Esophagus squamous epithelium (tissue), 5 donors: ENCODE data around the gene ENOX1. TPM values are rescaled to one million over a fixed set of nuclear protein-coding genes. Genes with fewer than 3 reads are reported as not detected.

Experiments used
- DNase-seq: peaks from one replicate; lab custom pipeline; 2025; lab: John Stamatoyannopoulos, UW
- H3K27ac ChIP-seq, 4 donors: fragments of 200-600 bp; sonication (generic); one replicate each; pipeline ENCODE4 v1.5.1; 2016 to 2019; ENCODE audit warnings: mild to moderate bottlenecking in 1 of 4
- H3K27me3 ChIP-seq, 4 donors: fragments of 200-600 bp; sonication (generic); 1 replicate in 3 of 4; 2 replicates in 1 of 4; pipeline versions ENCODE4 v1.5.1 to v1.6.0; 2017 to 2021; ENCODE audit warnings: antibody characterized with exemption in 1 of 4
- H3K36me3 ChIP-seq, 3 donors: fragments of 200-600 bp; sonication (generic); one replicate each; pipeline ENCODE4 v1.5.1; 2016 to 2019
- H3K4me1 ChIP-seq, 3 donors: fragments of 200-600 bp; sonication (generic); one replicate each; pipeline ENCODE4 v1.5.1; 2017 to 2019
- H3K4me3 ChIP-seq, 4 donors: fragments of 200-600 bp; sonication (generic); 1 replicate in 3 of 4; 2 replicates in 1 of 4; pipeline ENCODE4 v1.5.1; 2016 to 2019; ENCODE audit warnings: mild to moderate bottlenecking in 2 of 4, moderate library complexity in 1 of 4
- H3K9me3 ChIP-seq, 3 donors: fragments of 200-600 bp; sonication (generic); one replicate each; pipeline ENCODE4 v1.5.1; 2016 to 2019
- POLR2A ChIP-seq, 4 donors: fragments of 450-650 bp; IDR thresholded peaks; one replicate each; pipeline ENCODE4 v1.6.1; 2017; ENCODE audit warnings: antibody characterized with exemption in 4 of 4, mild to moderate bottlenecking in 4 of 4, moderate library complexity in 3 of 4
- WGBS, 2 donors: methylation state at CpG; one replicate each; pipeline ENCODE4 v1.1.5; 2018; 5-methylcytosine and 5-hydroxymethylcytosine counted together
- intact Hi-C: fragments of 100-400 bp; cut with DNase I; formaldehyde crosslinking; loops from one replicate; pipeline ENCODE4 v1.15.0; 2022
- total RNA-seq, 4 donors: library from RNA; depleted of rRNA; stranded (reverse); fragments of >200 nt; gene quantifications; one replicate each; pipeline ENCODE4 v1.1.0, GENCODE V29; 2016
- TF ChIP-seq, protein P1 (sequence below), 6 experiments: fragments of 450-650 bp in 4 of 6; fragments of 200-600 bp in 2 of 6; sonication (generic) in 2 of 6; IDR thresholded peaks; one replicate each; pipeline ENCODE4 v1.5.1; 2016 to 2019; ENCODE audit warnings: antibody characterized with exemption in 6 of 6, mild to moderate bottlenecking in 4 of 6, moderate library complexity in 4 of 6
- donor health status: DM: yes; HTN: yes; CAD: no.

ENOX1 gene
- total RNA-seq, 4 donors from 2014 or later: 0.48 to 0.76 TPM; not detected in 2

DNA sequence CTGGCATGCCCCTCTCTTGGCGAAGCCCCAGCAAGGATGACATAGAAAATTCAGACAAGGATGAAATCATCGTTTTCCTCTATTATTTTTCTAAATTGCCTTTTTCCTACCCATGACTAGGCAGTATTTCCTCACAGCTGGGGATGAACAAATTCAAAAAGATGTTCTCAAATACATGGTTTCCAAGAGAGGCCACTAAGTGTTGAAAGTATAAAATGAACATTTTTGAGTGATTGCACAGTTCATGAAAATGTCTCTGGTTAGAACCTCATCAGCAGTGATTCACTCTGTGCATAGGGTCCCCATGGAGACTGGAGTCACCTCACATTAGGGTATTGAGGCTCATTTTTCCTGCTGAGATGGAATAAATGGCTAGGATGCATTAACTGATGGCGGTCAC lies 389.7 kb downstream of the ENOX1 start:
- intact Hi-C loops: no loop called here
- H3K27me3 ChIP-seq: no peaks in the 10 kb centered on the region
- TF ChIP-seq, protein P1, sequence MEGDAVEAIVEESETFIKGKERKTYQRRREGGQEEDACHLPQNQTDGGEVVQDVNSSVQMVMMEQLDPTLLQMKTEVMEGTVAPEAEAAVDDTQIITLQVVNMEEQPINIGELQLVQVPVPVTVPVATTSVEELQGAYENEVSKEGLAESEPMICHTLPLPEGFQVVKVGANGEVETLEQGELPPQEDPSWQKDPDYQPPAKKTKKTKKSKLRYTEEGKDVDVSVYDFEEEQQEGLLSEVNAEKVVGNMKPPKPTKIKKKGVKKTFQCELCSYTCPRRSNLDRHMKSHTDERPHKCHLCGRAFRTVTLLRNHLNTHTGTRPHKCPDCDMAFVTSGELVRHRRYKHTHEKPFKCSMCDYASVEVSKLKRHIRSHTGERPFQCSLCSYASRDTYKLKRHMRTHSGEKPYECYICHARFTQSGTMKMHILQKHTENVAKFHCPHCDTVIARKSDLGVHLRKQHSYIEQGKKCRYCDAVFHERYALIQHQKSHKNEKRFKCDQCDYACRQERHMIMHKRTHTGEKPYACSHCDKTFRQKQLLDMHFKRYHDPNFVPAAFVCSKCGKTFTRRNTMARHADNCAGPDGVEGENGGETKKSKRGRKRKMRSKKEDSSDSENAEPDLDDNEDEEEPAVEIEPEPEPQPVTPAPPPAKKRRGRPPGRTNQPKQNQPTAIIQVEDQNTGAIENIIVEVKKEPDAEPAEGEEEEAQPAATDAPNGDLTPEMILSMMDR (IDR thresholded peaks at IDR 0.05): no peak
- TF ChIP-seq POLR2A (IDR thresholded peaks at IDR 0.05): no peak
- no peaks in the 10 kb centered on the region for H3K36me3 ChIP-seq
- no peak overlapping the region for H3K4me3 ChIP-seq
- no peaks in the 10 kb centered on the region for H3K4me1 ChIP-seq
- DNase-seq: no peak
- 77 to 90% methylated on average over 3 of the region's 3 CpGs for WGBS, 2 donors
- H3K27ac ChIP-seq: no peak overlapping the region
- no peaks in the 10 kb centered on the region for H3K9me3 ChIP-seq

DNA sequence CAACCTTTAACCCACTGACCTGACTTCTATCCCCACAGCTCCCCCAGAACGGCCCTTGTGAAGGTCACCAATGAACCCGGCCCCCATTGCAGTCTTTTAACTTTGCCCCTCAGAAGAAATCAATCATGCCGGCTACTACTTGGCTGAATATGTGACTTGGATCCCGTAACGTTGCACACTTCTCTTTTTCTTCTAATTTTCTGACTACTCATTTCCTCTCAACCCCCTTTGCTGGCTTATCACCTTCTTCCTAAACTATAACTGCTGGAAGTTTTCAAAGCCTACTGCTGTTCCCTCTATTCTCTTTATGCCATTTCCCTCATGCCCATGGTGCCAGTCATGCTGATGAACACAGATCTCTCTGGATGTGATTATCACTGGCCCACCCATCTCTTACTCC lies 395.7 kb downstream of the ENOX1 start:
- H3K4me1 ChIP-seq: peaks cover 0 to 28% (median 3%) of the 10 kb centered on the region in 3 donors
- intact Hi-C loops: no loop called here
- H3K4me3 ChIP-seq: no peak overlapping the region
- no peaks in the 10 kb centered on the region for H3K27me3 ChIP-seq
- no peaks in the 10 kb centered on the region for H3K36me3 ChIP-seq
- no peak for TF ChIP-seq POLR2A (IDR thresholded peaks at IDR 0.05)
- TF ChIP-seq, protein P1 (IDR thresholded peaks at IDR 0.05): no peak
- WGBS, 2 donors: 57 to 58% methylated on average over 5 of the region's 5 CpGs
- DNase-seq: no peak
- no peaks in the 10 kb centered on the region for H3K9me3 ChIP-seq
- no peak overlapping the region for H3K27ac ChIP-seq

GRCh38 chr13:43390619-43391018 lies 396.2 kb downstream of the ENOX1 start:
- WGBS, 2 donors: 75 to 76% methylated on average over 4 of the region's 4 CpGs

DNA sequence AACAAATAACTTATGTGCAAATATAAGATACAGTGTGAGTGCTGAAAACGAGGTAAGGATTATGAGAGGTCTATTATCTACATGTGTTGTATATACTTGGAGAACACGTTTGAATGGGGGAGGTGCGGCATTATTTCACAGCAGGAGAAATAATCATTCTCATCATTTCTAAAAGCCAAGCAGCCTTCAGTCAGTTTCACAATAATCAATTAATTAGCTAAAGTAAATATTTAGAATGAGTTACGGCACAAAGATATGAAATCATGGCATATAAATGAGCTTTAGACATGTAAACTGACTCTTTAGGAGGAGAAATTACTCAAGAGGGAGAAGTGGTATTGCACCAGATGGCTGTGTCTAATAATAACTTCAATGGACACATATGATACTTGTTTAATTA lies 396.8 kb downstream of the ENOX1 start:
- no peak overlapping the region for H3K27ac ChIP-seq
- H3K4me1 ChIP-seq: peaks cover 0 to 28% (median 3%) of the 10 kb centered on the region in 3 donors
- DNase-seq: no peak
- intact Hi-C loops: no loop called here
- H3K27me3 ChIP-seq: no peaks in the 10 kb centered on the region
- H3K36me3 ChIP-seq: no peaks in the 10 kb centered on the region
- 41 to 47% methylated on average over 4 of the region's 4 CpGs for WGBS, 2 donors
- H3K9me3 ChIP-seq: no peaks in the 10 kb centered on the region
- no peak for TF ChIP-seq POLR2A (IDR thresholded peaks at IDR 0.05)
- TF ChIP-seq, protein P1 (IDR thresholded peaks at IDR 0.05): no peak
- no peak overlapping the region for H3K4me3 ChIP-seq

More at GRCh38 chr13:43390619-43391018, 396.2 kb downstream of the ENOX1 start:
- no peak for DNase-seq
- H3K36me3 ChIP-seq: no peaks in the 10 kb centered on the region
- H3K27ac ChIP-seq: no peak overlapping the region
- peaks cover 0 to 28% (median 3%) of the 10 kb centered on the region in 3 donors for H3K4me1 ChIP-seq
- TF ChIP-seq POLR2A (IDR thresholded peaks at IDR 0.05): no peak
- TF ChIP-seq, protein P1 (IDR thresholded peaks at IDR 0.05): no peak
- no peaks in the 10 kb centered on the region for H3K27me3 ChIP-seq
- H3K9me3 ChIP-seq: no peaks in the 10 kb centered on the region
- no peak overlapping the region for H3K4me3 ChIP-seq
- intact Hi-C loops: no loop called here

- H3K4me3 ChIP-seq: no peak overlapping the region
- H3K9me3 ChIP-seq: no peaks in the 10 kb centered on the region
- 82 to 94% methylated on average over 1 of the region's 1 CpG for WGBS, 2 donors
- peaks cover 0 to 28% (median 3%) of the 10 kb centered on the region in 3 donors for H3K4me1 ChIP-seq
- no peak for DNase-seq
- no peaks in the 10 kb centered on the region for H3K36me3 ChIP-seq
- no peaks in the 10 kb centered on the region for H3K27me3 ChIP-seq
- TF ChIP-seq, protein P1 (IDR thresholded peaks at IDR 0.05): no peak
- TF ChIP-seq POLR2A (IDR thresholded peaks at IDR 0.05): no peak
- no peak overlapping the region for H3K27ac ChIP-seq
- intact Hi-C loops: no loop called here
Observed at GRCh38 chr13:43389573-43389972, 397.2 kb downstream of the ENOX1 start.
